HepG2 (cell line): ENCODE measurements around the gene ABHD18. TPM values are rescaled to one million over a fixed set of nuclear protein-coding genes. Genes with fewer than 3 reads are reported as not detected.

ENCODE experiments used
- ATAC-seq: fragments of 200-7000 bp; cut with Tn5 transposase; 3 replicates; pipeline ENCODE4 v1.9.1; 2020; ENCODE audit warnings: mild to moderate bottlenecking, moderate library complexity
- BruUV-seq: library from RNA; stranded (reverse); fragments of 400-500 nt; replicated peaks from 2 replicates; lab custom pipeline; 2021; lab: Mats Ljungman, UMichigan
- CTCF ChIA-PET: fragments of 300-600 bp; formaldehyde crosslinking; extraction: SDS; loops from one replicate; lab custom pipeline; 2021; ENCODE audit warnings: low total read pairs, inconsistent platforms, low intra/inter-chr PET ratio; lab: Yijun Ruan, JAX
- POLR2A ChIA-PET: fragments of 350-600 bp; sonication (Branson Sonifier 250); formaldehyde crosslinking; loops from one replicate; lab custom pipeline; 2020; ENCODE audit warnings: antibody characterized with exemption, inconsistent platforms; lab: Yijun Ruan, JAX
- DNase-seq: peaks from one replicate; pipeline ENCODE4 v3.0.0-alpha.2; 2015; ENCODE audit warnings: low spot score
- FAIRE-seq: peaks from 3 replicates; lab custom pipeline; 2011; peaks lifted over from hg19 to GRCh38; lab: Jason Lieb, UNC
- H2AFZ ChIP-seq: one replicate; pipeline ENCODE4 v1.6.1; 2011; ENCODE audit warnings: low read length, inconsistent platforms
- H3K27ac ChIP-seq: fragments of 300-600 bp; 3 replicates; pipeline ENCODE4 v1.8.0; 2011; ENCODE audit warnings: mixed run types, mild to moderate bottlenecking, mixed read lengths, low read length, inconsistent platforms; ENCODE audit not compliant: insufficient read depth; ENCODE audit errors: extremely low read length
- H3K27me3 ChIP-seq, 2 experiments: fragments of 200-600 bp in 1 of 2; 2 replicates in 1 of 2; 3 replicates in 1 of 2; pipeline versions ENCODE4 v1.6.0 to v1.8.0; 2011; ENCODE audit warnings: low read length in 2 of 2, mild to moderate bottlenecking in 2 of 2, moderate library complexity in 2 of 2, inconsistent platforms in 1 of 2; ENCODE audit not compliant: insufficient read depth in 2 of 2, control insufficient read depth in 1 of 2
- H3K36me3 ChIP-seq, 2 experiments: fragments of 200-600 bp in 1 of 2; replicated peaks in 1 of 2; 2 replicates in 1 of 2; 3 replicates in 1 of 2; pipeline versions ENCODE4 v1.5.1 to v1.8.0; 2011; ENCODE audit warnings: low read length in 2 of 2, inconsistent platforms in 1 of 2; ENCODE audit not compliant: insufficient read depth in 2 of 2, control insufficient read depth in 1 of 2
- H3K4me1 ChIP-seq: 2 replicates; pipeline ENCODE4 v1.5.1; 2012; ENCODE audit warnings: low read length, inconsistent platforms; ENCODE audit not compliant: insufficient read depth
- H3K4me2 ChIP-seq: 2 replicates; pipeline ENCODE4 v1.6.0; 2011; ENCODE audit warnings: low read depth, low read length, inconsistent platforms
- H3K4me3 ChIP-seq, 3 experiments: fragments of 200-600 bp in 1 of 3; sonication (generic), shearing (Covaris generic) in 1 of 3; replicated peaks in 1 of 3; 2 replicates each; pipeline ENCODE4 v1.5.1; 2011 to 2016; ENCODE audit warnings: low read length in 3 of 3, inconsistent platforms in 2 of 3, low read depth in 2 of 3, mild to moderate bottlenecking in 2 of 3, control low read depth in 1 of 3, mixed read lengths in 1 of 3; ENCODE audit not compliant: insufficient read depth in 1 of 3
- H3K79me2 ChIP-seq: one replicate; pipeline ENCODE4 v1.6.1; 2011; ENCODE audit warnings: low read length, inconsistent platforms; ENCODE audit not compliant: insufficient read depth
- H3K9ac ChIP-seq: 2 replicates; pipeline ENCODE4 v1.6.0; 2011; ENCODE audit warnings: mild to moderate bottlenecking, low read depth, low read length, inconsistent platforms; ENCODE audit not compliant: insufficient read depth
- H3K9me3 ChIP-seq: 2 replicates; pipeline ENCODE4 v1.5.1; 2012; ENCODE audit warnings: mild to moderate bottlenecking, low read length
- H4K20me1 ChIP-seq: 2 replicates; pipeline ENCODE4 v1.6.0; 2011; ENCODE audit warnings: inconsistent platforms, mild to moderate bottlenecking, low read length, moderate library complexity; ENCODE audit not compliant: insufficient read depth
- CCDC6 ChIP-seq: sonication (generic); formaldehyde crosslinking; IDR thresholded peaks from 2 replicates; pipeline ENCODE4 v1.8.1; 2022; ENCODE audit warnings: mild to moderate bottlenecking, missing genetic modification reagents, moderate library complexity
- HNRNPK ChIP-seq: fragments of 200-400 bp; formaldehyde crosslinking; IDR thresholded peaks from 2 replicates; pipeline ENCODE4 v1.6.1; 2018; ENCODE audit warnings: low read length, low read depth, moderate library complexity, mild to moderate bottlenecking; ENCODE audit not compliant: poor library complexity, severe bottlenecking
- MIER3 ChIP-seq: IDR thresholded peaks from 2 replicates; pipeline ENCODE4 v1.6.1; 2016; ENCODE audit warnings: missing compliant biosample characterization, borderline replicate concordance
- SKI ChIP-seq: fragments of 450-650 bp; IDR thresholded peaks from one replicate; pipeline ENCODE4 v1.6.1; 2018; ENCODE audit warnings: mild to moderate bottlenecking; ENCODE audit not compliant: partially characterized antibody
- ZFP90 ChIP-seq: sonication (generic); formaldehyde crosslinking; IDR thresholded peaks from 2 replicates; pipeline ENCODE4 v1.8.0; 2022; ENCODE audit warnings: missing genetic modification reagents, mild to moderate bottlenecking, inconsistent platforms, borderline replicate concordance
- ZNF235 ChIP-seq: sonication (generic); formaldehyde crosslinking; IDR thresholded peaks from 2 replicates; pipeline ENCODE4 v1.8.1; 2023; ENCODE audit warnings: mild to moderate bottlenecking, missing genetic modification reagents, borderline replicate concordance
- ZNF34 ChIP-seq: sonication (generic); formaldehyde crosslinking; IDR thresholded peaks from 2 replicates; pipeline ENCODE4 v1.4.0; 2020; ENCODE audit warnings: mild to moderate bottlenecking, missing genetic modification reagents, borderline replicate concordance
- ZNF562 ChIP-seq: sonication (generic); formaldehyde crosslinking; IDR thresholded peaks from 2 replicates; pipeline ENCODE4 v1.8.0; 2022; ENCODE audit warnings: missing genetic modification reagents, borderline replicate concordance
- ZNF598 ChIP-seq: sonication (generic); formaldehyde crosslinking; IDR thresholded peaks from 2 replicates; pipeline ENCODE4 v1.5.1; 2020; ENCODE audit warnings: mild to moderate bottlenecking, missing genetic modification reagents, borderline replicate concordance
- ZSCAN31 ChIP-seq: sonication (generic); formaldehyde crosslinking; IDR thresholded peaks from 2 replicates; pipeline ENCODE4 v1.5.0; 2020; ENCODE audit warnings: low read depth, mild to moderate bottlenecking, missing genetic modification reagents
- WGBS: methylation state at CpG from one replicate; pipeline ENCODE4 v1.1.6; 2017; ENCODE audit warnings: low lambda C conversion rate; 5-methylcytosine and 5-hydroxymethylcytosine counted together
- in situ Hi-C: cut with HindIII; loops from 2 replicates; pipeline ENCODE4 v1.10.0; 2017; ENCODE audit warnings: low pct_unique_long_range_greater_than_20kb; ENCODE audit not compliant: extremely low pct_ligation_motif_present
- intact Hi-C: fragments of 100-400 bp; cut with micrococcal nuclease; formaldehyde crosslinking; loops from one replicate; pipeline ENCODE4 v1.10.0; 2022; ENCODE audit not compliant: unreplicated experiment
- polyA plus RNA-seq, 8 experiments: library from polyadenylated mRNA; depleted of rRNA in 3 of 8; stranded (reverse) in 7 of 8; unstranded in 1 of 8; fragments of >200 nt; fragmentation: Illumina TruSeq in 4 of 8; extraction: Trizol in 4 of 8; gene quantifications; 2 replicates each; pipeline versions ENCODE4 v1.2.1 to v1.2.3, GENCODE V29; 2011 to 2016; ENCODE audit warnings: low read depth in 4 of 8, missing spikeins in 1 of 8, mixed read lengths in 1 of 8; ENCODE audit not compliant: insufficient read depth in 1 of 8
- total RNA-seq, 5 experiments: library from RNA; depleted of rRNA; stranded (reverse); fragments of >200 nt; fragmentation: Illumina TruSeq; extraction: Trizol; gene quantifications; 2 replicates each; pipeline ENCODE4 v1.2.3, GENCODE V29; 2016; ENCODE audit warnings: low read depth in 1 of 5
- TF ChIP-seq, protein P1 (sequence below): sonication (generic); formaldehyde crosslinking; IDR thresholded peaks from 2 replicates; pipeline ENCODE4 v1.4.0; 2020; ENCODE audit warnings: missing genetic modification reagents, low read depth, mild to moderate bottlenecking, borderline replicate concordance
- TF ChIP-seq, protein P2 (sequence below): IDR thresholded peaks from 2 replicates; pipeline ENCODE4 v1.6.1; 2016; ENCODE audit warnings: missing biosample characterization, missing genetic modification reagents, low read depth
- TF ChIP-seq, protein P3 (sequence below): sonication (generic); formaldehyde crosslinking; conservative IDR thresholded peaks from 2 replicates; pipeline ENCODE4 v1.4.0; 2020; ENCODE audit warnings: missing genetic modification reagents
- TF ChIP-seq, protein P4 (sequence below): sonication (generic); formaldehyde crosslinking; IDR thresholded peaks from 2 replicates; pipeline ENCODE4 v1.8.1; 2023; ENCODE audit warnings: missing genetic modification reagents, mild to moderate bottlenecking, borderline replicate concordance
- TF ChIP-seq, protein P5 (sequence below): IDR thresholded peaks from 2 replicates; pipeline ENCODE4 v1.6.1; 2016; ENCODE audit warnings: mild to moderate bottlenecking, missing biosample characterization, missing genetic modification reagents

The ABHD18 gene
- total and polyA plus RNA-seq, 2 of the 13 experiments (the other 11 are each of a cell fraction or from before 2014, with no cell fraction given) = 5.5 to 16.3 TPM

DNA sequence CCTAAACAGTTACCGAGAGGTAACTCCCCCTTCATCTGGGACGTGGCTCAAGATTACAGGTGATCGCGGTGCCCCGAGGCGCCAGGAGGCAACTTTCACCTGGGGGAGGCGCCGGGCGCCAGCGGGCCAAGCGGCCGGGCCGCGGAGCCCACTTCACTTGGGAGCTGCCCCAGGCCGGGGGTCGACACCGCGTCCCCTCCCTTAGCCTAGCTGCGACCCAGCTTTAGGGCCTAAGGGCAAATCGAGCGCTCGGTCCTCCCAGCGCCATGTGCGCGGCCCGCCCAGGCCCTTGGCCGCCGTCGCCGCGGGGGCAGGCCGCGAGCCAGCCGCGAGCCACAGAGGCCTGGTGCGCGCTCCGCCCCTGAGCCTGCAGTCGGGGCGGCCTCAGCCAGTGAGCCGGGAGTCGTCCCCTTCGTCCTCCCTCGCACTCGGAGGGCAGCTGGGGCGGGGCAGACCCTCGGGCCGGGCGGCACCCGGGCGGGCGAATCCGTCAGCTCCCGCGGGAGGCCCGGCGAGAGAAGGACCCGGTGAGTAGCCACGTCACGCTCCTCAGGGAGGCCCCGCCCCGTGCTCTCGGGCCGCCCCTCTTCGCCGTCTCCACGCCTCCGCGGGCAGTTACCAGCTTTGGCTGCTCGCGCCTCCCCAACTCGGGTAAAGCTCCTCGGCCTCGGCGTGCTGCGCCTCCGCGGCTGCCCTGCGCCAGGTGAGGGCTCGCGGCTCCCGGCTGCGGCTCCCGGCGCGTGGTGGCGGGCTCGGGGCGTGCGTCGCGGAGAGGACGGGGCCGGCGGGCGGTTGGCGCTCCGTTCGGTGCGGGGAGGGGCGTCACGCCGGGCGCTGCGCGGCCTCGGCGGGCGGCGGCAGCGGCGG is 95.7 kb downstream of the ABHD18 start, which contains the start of gene LARP1B:
Gene LARP1B (plus strand): TSS at position 614 of the 867 bp plus-strand sequence. CDS start 13,640 bp downstream, outside the sequence.
- Histone ChIP-seq H3K27me3 (no peaks in the 10 kb centered on the region), H4K20me1 (peaks cover 21% of the 10 kb centered on the region), H3K9me3 (no peaks in the 10 kb centered on the region), H3K4me3 (peak within 1 kb of the TSS; percentile 71 to 94 (median 91)), H3K4me2 (peak within 1 kb of the TSS; percentile 85), H3K79me2 (peaks cover 36% of the 10 kb centered on the region), H3K36me3 (no peaks in the 10 kb centered on the region), H3K4me1 (peaks cover 40% of the 10 kb centered on the region), H3K27ac (peak within 1 kb of the TSS; percentile 99), H2AFZ (no peak within 1 kb of the TSS), H3K9ac (peak within 1 kb of the TSS; percentile 99)
- no TSS peak for BruUV-seq
- in situ Hi-C loops (no loop called here), intact Hi-C loops (loop anchor here (1.0 to 5.0 kb wide), 2 partner anchors 95 to 226 kb away; partner anchors contain the start of gene PGRMC2)
- peak; percentile 43 for FAIRE-seq
- CTCF ChIA-PET = no interaction called here
- peak; percentile 91 for DNase-seq
- WGBS = 0% methylated on average over 1 of the region's 112 CpGs
- peak; percentile 92 for ATAC-seq
- POLR2A ChIA-PET = interaction anchor here (0.6 to 3.2 kb wide), 10 partner anchors 9 to 814 kb away, joined by 3 to 52 read pairs (median 6); partner anchors contain the start of genes ABHD18, MFSD8, PGRMC2 and PLK4
- TF ChIP-seq, protein P1, sequence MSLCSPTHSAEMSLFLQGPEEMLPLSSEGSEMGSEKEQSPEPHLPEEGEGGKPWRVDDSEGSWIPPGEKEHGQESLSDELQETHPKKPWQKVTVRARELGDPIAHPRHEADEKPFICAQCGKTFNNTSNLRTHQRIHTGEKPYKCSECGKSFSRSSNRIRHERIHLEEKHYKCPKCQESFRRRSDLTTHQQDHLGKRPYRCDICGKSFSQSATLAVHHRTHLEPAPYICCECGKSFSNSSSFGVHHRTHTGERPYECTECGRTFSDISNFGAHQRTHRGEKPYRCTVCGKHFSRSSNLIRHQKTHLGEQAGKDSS (CRISPR knock-in tag) = peak; percentile 79
- TF ChIP-seq ZNF34 (CRISPR knock-in tag) (peak; percentile 83; the same call in 1 of the 2 replicates), ZNF562 (no peak; the same call in 1 of the 2 replicates), ZSCAN31 (peak; percentile 94), ZNF598 (0 out of 2 replicates have a peak, but pooled peaks have one; percentile 33), ZNF235 (no peak), MIER3 (peak; percentile 47; the same call in 1 of the 2 replicates), HNRNPK (peak; percentile 68), CCDC6 (CRISPR knock-in tag) (peak; percentile 89; the same call in 1 of the 2 replicates), SKI (peak; percentile 44), ZFP90 (CRISPR knock-in tag) (peak; percentile 86; the same call in 1 of the 2 replicates)
- TF ChIP-seq, protein P2, sequence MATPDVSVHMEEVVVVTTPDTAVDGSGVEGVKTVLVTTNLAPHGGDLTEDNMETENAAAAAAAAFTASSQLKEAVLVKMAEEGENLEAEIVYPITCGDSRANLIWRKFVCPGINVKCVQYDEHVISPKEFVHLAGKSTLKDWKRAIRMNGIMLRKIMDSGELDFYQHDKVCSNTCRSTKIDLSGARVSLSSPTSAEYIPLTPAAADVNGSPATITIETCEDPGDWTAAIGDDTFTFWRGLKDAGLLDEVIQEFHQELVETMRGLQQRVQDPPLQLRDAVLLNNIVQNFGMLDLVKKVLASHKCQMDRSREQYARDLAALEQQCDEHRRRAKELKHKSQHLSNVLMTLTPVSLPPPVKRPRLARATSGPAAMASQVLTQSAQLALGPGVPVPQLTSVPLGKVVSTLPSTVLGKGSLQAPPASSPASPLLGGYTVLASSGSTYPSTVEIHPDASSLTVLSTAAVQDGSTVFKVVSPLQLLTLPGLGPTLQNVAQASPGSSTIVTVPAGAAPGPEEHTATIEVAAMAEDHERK (CRISPR knock-in tag) = no peak
- TF ChIP-seq, protein P3, sequence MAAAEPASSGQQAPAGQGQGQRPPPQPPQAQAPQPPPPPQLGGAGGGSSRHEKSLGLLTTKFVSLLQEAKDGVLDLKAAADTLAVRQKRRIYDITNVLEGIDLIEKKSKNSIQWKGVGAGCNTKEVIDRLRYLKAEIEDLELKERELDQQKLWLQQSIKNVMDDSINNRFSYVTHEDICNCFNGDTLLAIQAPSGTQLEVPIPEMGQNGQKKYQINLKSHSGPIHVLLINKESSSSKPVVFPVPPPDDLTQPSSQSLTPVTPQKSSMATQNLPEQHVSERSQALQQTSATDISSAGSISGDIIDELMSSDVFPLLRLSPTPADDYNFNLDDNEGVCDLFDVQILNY (CRISPR knock-in tag) = no peak
- TF ChIP-seq, protein P4, sequence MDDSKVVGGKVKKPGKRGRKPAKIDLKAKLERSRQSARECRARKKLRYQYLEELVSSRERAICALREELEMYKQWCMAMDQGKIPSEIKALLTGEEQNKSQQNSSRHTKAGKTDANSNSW = no peak; the same call in 1 of the 2 replicates
- TF ChIP-seq, protein P5, sequence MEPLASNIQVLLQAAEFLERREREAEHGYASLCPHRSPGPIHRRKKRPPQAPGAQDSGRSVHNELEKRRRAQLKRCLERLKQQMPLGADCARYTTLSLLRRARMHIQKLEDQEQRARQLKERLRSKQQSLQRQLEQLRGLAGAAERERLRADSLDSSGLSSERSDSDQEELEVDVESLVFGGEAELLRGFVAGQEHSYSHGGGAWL (CRISPR knock-in tag) = peak; percentile 73
